Measurements from ENCODE around the gene ANKRD11.

The ANKRD11 gene

GRCh38 chr16:89325861-89326471, 164.4 kb downstream of the ANKRD11 start:
- TF ChIP-seq PAX5 (IDR thresholded peaks at IDR 0.05; ENCODE audit: insufficient read depth, low read length, severe bottlenecking) (no peak), TAF1 (IDR thresholded peaks at IDR 0.05; ENCODE audit: low read depth, low read length) (no peak), POLR2AphosphoS5 (IDR thresholded peaks at IDR 0.05; ENCODE audit: low read depth, low read length) (no peak), POLR2A (IDR thresholded peaks at IDR 0.05; ENCODE audit: low read depth, low read length) (no peak), POU2F2 (IDR thresholded peaks at IDR 0.05; ENCODE audit: low read depth, low read length) (no peak), SPI1 (IDR thresholded peaks at IDR 0.05; ENCODE audit: low read depth, low read length) (no peak)
- peak; percentile 79 for FAIRE-seq
- no peak for DNase-seq (ENCODE audit: insufficient read length, low spot score)

- FAIRE-seq, result peak; percentile 84
- TF ChIP-seq SPI1 (IDR thresholded peaks at IDR 0.05; ENCODE audit: low read depth, low read length) (peak; percentile 28; the same call in 1 of the 2 replicates), POU2F2 (IDR thresholded peaks at IDR 0.05; ENCODE audit: low read depth, low read length) (peak; percentile 73), POLR2AphosphoS5 (IDR thresholded peaks at IDR 0.05; ENCODE audit: low read depth, low read length) (no peak), PAX5 (IDR thresholded peaks at IDR 0.05; ENCODE audit: insufficient read depth, low read length, severe bottlenecking) (peak; percentile 14), POLR2A (IDR thresholded peaks at IDR 0.05; ENCODE audit: low read depth, low read length) (no peak)
- DNase-seq (ENCODE audit: insufficient read length, low spot score), result peak; percentile 57
Observed at GRCh38 chr16:89324056-89325010, 166.0 kb downstream of the ANKRD11 start.

- no peak for TF ChIP-seq POLR2AphosphoS5 (IDR thresholded peaks at IDR 0.05; ENCODE audit: low read depth, low read length)
- DNase-seq (ENCODE audit: insufficient read length, low spot score) (no peak), FAIRE-seq (no peak)
Observed at GRCh38 chr16:89323120-89323960, 167.0 kb downstream of the ANKRD11 start.

- FAIRE-seq, result no peak
- TF ChIP-seq POU2F2 (IDR thresholded peaks at IDR 0.05; ENCODE audit: low read depth, low read length) (no peak), TAF1 (IDR thresholded peaks at IDR 0.05; ENCODE audit: low read depth, low read length) (no peak), POLR2AphosphoS5 (IDR thresholded peaks at IDR 0.05; ENCODE audit: low read depth, low read length) (no peak), POLR2A (IDR thresholded peaks at IDR 0.05; ENCODE audit: low read depth, low read length) (no peak), PAX5 (IDR thresholded peaks at IDR 0.05; ENCODE audit: insufficient read depth, low read length, severe bottlenecking) (no peak), SPI1 (IDR thresholded peaks at IDR 0.05; ENCODE audit: low read depth, low read length) (no peak)
- no peak for DNase-seq (ENCODE audit: insufficient read length, low spot score)
Observed at GRCh38 chr16:89322321-89323119, 167.8 kb downstream of the ANKRD11 start.

- FAIRE-seq, result no peak
- no peak for DNase-seq (ENCODE audit: insufficient read length, low spot score)
- TF ChIP-seq POU2F2 (IDR thresholded peaks at IDR 0.05; ENCODE audit: low read depth, low read length), result no peak
- TF ChIP-seq PAX5 (IDR thresholded peaks at IDR 0.05; ENCODE audit: insufficient read depth, low read length, severe bottlenecking), result no peak
- no peak for TF ChIP-seq POLR2A (IDR thresholded peaks at IDR 0.05; ENCODE audit: low read depth, low read length)
- no peak for TF ChIP-seq SPI1 (IDR thresholded peaks at IDR 0.05; ENCODE audit: low read depth, low read length)
- TF ChIP-seq POLR2AphosphoS5 (IDR thresholded peaks at IDR 0.05; ENCODE audit: low read depth, low read length), result no peak
- no peak for TF ChIP-seq TAF1 (IDR thresholded peaks at IDR 0.05; ENCODE audit: low read depth, low read length)
Observed at GRCh38 chr16:89320782-89321501, 169.4 kb downstream of the ANKRD11 start.

GRCh38 chr16:89319886-89320781, 170.2 kb downstream of the ANKRD11 start:
- FAIRE-seq (peak; percentile 56), DNase-seq (ENCODE audit: insufficient read length, low spot score) (no peak)

GRCh38 chr16:89319631-89319885, 170.8 kb downstream of the ANKRD11 start:
- FAIRE-seq, result no peak
- TF ChIP-seq SPI1 (IDR thresholded peaks at IDR 0.05; ENCODE audit: low read depth, low read length) (no peak), POU2F2 (IDR thresholded peaks at IDR 0.05; ENCODE audit: low read depth, low read length) (no peak)
- no peak for DNase-seq (ENCODE audit: insufficient read length, low spot score)

More at GRCh38 chr16:89319886-89320781, 170.2 kb downstream of the ANKRD11 start:
- TF ChIP-seq POLR2A (IDR thresholded peaks at IDR 0.05; ENCODE audit: low read depth, low read length) (no peak), POLR2AphosphoS5 (IDR thresholded peaks at IDR 0.05; ENCODE audit: low read depth, low read length) (no peak; the same call in 1 of the 2 replicates), PAX5 (IDR thresholded peaks at IDR 0.05; ENCODE audit: insufficient read depth, low read length, severe bottlenecking) (no peak), SPI1 (IDR thresholded peaks at IDR 0.05; ENCODE audit: low read depth, low read length) (no peak), POU2F2 (IDR thresholded peaks at IDR 0.05; ENCODE audit: low read depth, low read length) (no peak), TAF1 (IDR thresholded peaks at IDR 0.05; ENCODE audit: low read depth, low read length) (no peak)
